ENCODE data around the gene TESK2.

TESK2 gene

GRCh38 chr1:45299296-45299695 lies 191.7 kb downstream of the TESK2 start:
- Histone ChIP-seq H3K4me3 (ENCODE audit: low read depth in 1 of 2, low read length in 1 of 2) (no peak overlapping the region), H3K36me3 (no peaks in the 10 kb centered on the region), H3K4me1 (ENCODE audit: control insufficient read depth in 1 of 2, insufficient read depth in 1 of 2, low read depth in 1 of 2, low read length in 1 of 2) (peaks cover 9 to 13% of the 10 kb centered on the region in 2 experiments), H3K27ac (no peak overlapping the region), H3K9me3 (no peaks in the 10 kb centered on the region), H3K27me3 (no peaks in the 10 kb centered on the region)
- TF ChIP-seq CTCF (IDR thresholded peaks at IDR 0.05): no peak

- H3K36me3 ChIP-seq: no peaks in the 10 kb centered on the region
- TF ChIP-seq CTCF (IDR thresholded peaks at IDR 0.05): no peak
These were observed 193.2 kb downstream of the TESK2 start for GRCh38 chr1:45297666-45298356.

More at GRCh38 chr1:45297666-45298356, 193.2 kb downstream of the TESK2 start:
- H3K27ac ChIP-seq: no peak overlapping the region
- peaks cover under 1 to 3% of the 10 kb centered on the region in 2 experiments for H3K4me1 ChIP-seq (ENCODE audit: control insufficient read depth in 1 of 2, insufficient read depth in 1 of 2, low read depth in 1 of 2, low read length in 1 of 2)
- H3K27me3 ChIP-seq: no peaks in the 10 kb centered on the region
- no peak overlapping the region for H3K4me3 ChIP-seq (ENCODE audit: low read depth in 1 of 2, low read length in 1 of 2)
- H3K9me3 ChIP-seq: no peaks in the 10 kb centered on the region

All from neutrophil (primary cell).